ENCODE data around the gene AGTR1. TPM values are rescaled to one million over a fixed set of nuclear protein-coding genes. Genes with fewer than 3 reads are reported as not detected.

The AGTR1 gene
- total RNA-seq, 1 donor, result 10.5 TPM

DNA sequence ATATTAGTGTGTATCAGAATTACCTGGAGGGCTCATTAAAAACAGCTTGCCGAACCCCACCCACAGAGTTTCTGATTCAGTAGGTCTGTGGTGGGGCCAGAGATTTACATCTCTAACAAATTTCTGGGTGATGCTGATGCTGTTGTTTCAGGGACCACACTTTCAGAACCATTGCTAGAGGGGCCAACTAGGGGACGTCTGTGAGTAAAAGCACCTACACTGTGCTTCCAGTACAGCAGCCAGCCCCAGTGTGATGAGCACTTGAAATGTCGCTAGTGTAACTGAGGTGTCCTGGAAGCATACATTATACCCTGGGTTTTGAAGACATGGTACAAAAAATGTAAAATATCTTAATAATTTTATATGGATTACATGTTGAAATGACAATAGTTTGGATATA is 33.0 kb downstream of the AGTR1 start:
- Histone ChIP-seq H2AFZ (ENCODE audit: low read length) (no peak overlapping the region), H4K20me1 (ENCODE audit: insufficient read depth, low read length) (no peaks in the 10 kb centered on the region), H3K27me3 (ENCODE audit: insufficient read depth, low read length) (no peaks in the 10 kb centered on the region), H3K4me3 (ENCODE audit: insufficient read depth, low read length) (no peak overlapping the region), H3K27ac (ENCODE audit: low read depth, low read length) (no peak overlapping the region), H3K79me2 (ENCODE audit: insufficient read depth, low read length) (no peaks in the 10 kb centered on the region), H3K4me1 (ENCODE audit: insufficient read depth, low read length) (no peaks in the 10 kb centered on the region), H3K4me2 (ENCODE audit: insufficient read depth, low read length) (no peak overlapping the region), H3K9me3 (ENCODE audit: low read depth, low read length) (no peaks in the 10 kb centered on the region), H3K36me3 (ENCODE audit: insufficient read depth, low read length) (no peaks in the 10 kb centered on the region)
- TF ChIP-seq, protein P1, sequence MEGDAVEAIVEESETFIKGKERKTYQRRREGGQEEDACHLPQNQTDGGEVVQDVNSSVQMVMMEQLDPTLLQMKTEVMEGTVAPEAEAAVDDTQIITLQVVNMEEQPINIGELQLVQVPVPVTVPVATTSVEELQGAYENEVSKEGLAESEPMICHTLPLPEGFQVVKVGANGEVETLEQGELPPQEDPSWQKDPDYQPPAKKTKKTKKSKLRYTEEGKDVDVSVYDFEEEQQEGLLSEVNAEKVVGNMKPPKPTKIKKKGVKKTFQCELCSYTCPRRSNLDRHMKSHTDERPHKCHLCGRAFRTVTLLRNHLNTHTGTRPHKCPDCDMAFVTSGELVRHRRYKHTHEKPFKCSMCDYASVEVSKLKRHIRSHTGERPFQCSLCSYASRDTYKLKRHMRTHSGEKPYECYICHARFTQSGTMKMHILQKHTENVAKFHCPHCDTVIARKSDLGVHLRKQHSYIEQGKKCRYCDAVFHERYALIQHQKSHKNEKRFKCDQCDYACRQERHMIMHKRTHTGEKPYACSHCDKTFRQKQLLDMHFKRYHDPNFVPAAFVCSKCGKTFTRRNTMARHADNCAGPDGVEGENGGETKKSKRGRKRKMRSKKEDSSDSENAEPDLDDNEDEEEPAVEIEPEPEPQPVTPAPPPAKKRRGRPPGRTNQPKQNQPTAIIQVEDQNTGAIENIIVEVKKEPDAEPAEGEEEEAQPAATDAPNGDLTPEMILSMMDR (IDR thresholded peaks at IDR 0.05; ENCODE audit: extremely low read depth, low read depth, low read length), result no peak
- no peak for DNase-seq (ENCODE audit: insufficient read length, low spot score, missing footprints)

DNA sequence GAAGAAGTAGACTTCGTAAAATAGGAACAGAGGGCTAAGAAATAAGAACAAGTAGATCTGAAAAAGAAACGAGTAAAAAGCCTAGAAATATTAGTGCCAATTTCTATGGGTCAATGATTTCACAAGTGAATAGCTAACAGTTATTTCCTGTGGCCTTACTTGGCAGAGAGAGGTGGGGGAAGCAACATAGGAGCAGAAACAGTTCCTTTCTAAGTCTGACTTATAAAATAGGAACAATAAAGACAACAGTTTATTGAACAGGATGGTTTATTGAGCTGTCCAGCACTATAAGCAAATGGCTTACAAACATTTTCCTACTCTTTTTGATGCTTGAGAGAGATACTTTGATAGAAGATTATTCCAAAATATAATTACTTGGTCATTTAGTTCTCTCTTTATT is 37.9 kb downstream of the AGTR1 start:
- no peak for DNase-seq (ENCODE audit: insufficient read length, low spot score, missing footprints)
- Histone ChIP-seq H3K4me2 (ENCODE audit: insufficient read depth, low read length) (no peak overlapping the region), H3K79me2 (ENCODE audit: insufficient read depth, low read length) (no peaks in the 10 kb centered on the region), H3K36me3 (ENCODE audit: insufficient read depth, low read length) (no peaks in the 10 kb centered on the region), H2AFZ (ENCODE audit: low read length) (no peak overlapping the region), H4K20me1 (ENCODE audit: insufficient read depth, low read length) (no peaks in the 10 kb centered on the region), H3K27me3 (ENCODE audit: insufficient read depth, low read length) (no peaks in the 10 kb centered on the region), H3K9me3 (ENCODE audit: low read depth, low read length) (no peaks in the 10 kb centered on the region), H3K27ac (ENCODE audit: low read depth, low read length) (no peak overlapping the region), H3K4me1 (ENCODE audit: insufficient read depth, low read length) (no peaks in the 10 kb centered on the region), H3K4me3 (ENCODE audit: insufficient read depth, low read length) (no peak overlapping the region)
- TF ChIP-seq, protein P1 (IDR thresholded peaks at IDR 0.05; ENCODE audit: extremely low read depth, low read depth, low read length), result no peak

DNA sequence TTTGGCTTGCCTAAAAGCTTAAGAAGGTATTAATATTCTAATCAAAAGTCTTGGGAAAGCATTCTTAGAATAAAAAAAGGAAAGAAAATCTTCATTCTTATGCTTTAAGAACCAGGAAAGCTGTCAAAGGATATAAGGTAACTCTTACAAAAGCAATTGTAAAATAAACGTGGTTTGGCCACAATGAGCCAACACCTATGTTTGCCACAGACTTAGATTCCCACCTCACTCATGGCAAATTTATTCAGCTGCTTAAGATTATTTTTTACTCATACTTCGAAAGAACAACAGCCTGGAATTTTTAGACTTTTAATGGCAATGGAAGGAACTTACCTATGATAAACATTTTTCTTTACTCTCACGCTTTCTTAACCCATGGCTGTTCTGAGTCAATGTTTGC is 38.4 kb downstream of the AGTR1 start:
- Histone ChIP-seq H3K9me3 (ENCODE audit: low read depth, low read length) (no peaks in the 10 kb centered on the region), H2AFZ (ENCODE audit: low read length) (no peak overlapping the region), H4K20me1 (ENCODE audit: insufficient read depth, low read length) (no peaks in the 10 kb centered on the region), H3K4me2 (ENCODE audit: insufficient read depth, low read length) (no peak overlapping the region), H3K4me3 (ENCODE audit: insufficient read depth, low read length) (no peak overlapping the region), H3K36me3 (ENCODE audit: insufficient read depth, low read length) (no peaks in the 10 kb centered on the region), H3K79me2 (ENCODE audit: insufficient read depth, low read length) (no peaks in the 10 kb centered on the region), H3K27ac (ENCODE audit: low read depth, low read length) (no peak overlapping the region), H3K27me3 (ENCODE audit: insufficient read depth, low read length) (no peaks in the 10 kb centered on the region), H3K4me1 (ENCODE audit: insufficient read depth, low read length) (no peaks in the 10 kb centered on the region)
- no peak for DNase-seq (ENCODE audit: insufficient read length, low spot score, missing footprints)
- TF ChIP-seq, protein P1 (IDR thresholded peaks at IDR 0.05; ENCODE audit: extremely low read depth, low read depth, low read length), result no peak

DNA sequence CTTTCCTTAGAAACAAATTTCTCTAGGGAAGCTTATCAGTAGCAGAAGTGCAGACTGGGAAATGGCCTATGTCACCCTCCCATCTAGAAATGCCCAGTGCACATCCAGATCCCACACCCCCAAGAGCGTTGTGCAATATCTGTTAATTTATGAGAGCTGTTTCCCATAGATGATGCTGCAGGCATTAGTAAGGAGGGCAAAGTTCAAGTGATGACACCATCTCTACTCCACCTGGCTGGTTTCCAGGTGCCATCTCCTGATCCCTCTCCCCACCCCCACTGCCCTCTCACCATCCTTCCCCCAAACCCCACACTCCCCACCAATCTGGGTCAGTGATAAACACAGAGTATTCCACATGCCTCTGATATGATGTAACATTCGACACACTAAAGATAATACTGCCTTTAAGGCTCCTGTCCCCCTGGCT is 39.4 kb downstream of the AGTR1 start:
- Histone ChIP-seq H3K9me3 (ENCODE audit: low read depth, low read length) (no peaks in the 10 kb centered on the region), H3K27me3 (ENCODE audit: insufficient read depth, low read length) (no peaks in the 10 kb centered on the region), H3K27ac (ENCODE audit: low read depth, low read length) (no peak overlapping the region), H2AFZ (ENCODE audit: low read length) (no peak overlapping the region), H3K4me3 (ENCODE audit: insufficient read depth, low read length) (no peak overlapping the region), H4K20me1 (ENCODE audit: insufficient read depth, low read length) (no peaks in the 10 kb centered on the region), H3K4me1 (ENCODE audit: insufficient read depth, low read length) (no peaks in the 10 kb centered on the region), H3K4me2 (ENCODE audit: insufficient read depth, low read length) (no peak overlapping the region), H3K36me3 (ENCODE audit: insufficient read depth, low read length) (no peaks in the 10 kb centered on the region), H3K79me2 (ENCODE audit: insufficient read depth, low read length) (no peaks in the 10 kb centered on the region)
- no peak for DNase-seq (ENCODE audit: insufficient read length, low spot score, missing footprints)
- TF ChIP-seq, protein P1 (IDR thresholded peaks at IDR 0.05; ENCODE audit: extremely low read depth, low read depth, low read length), result no peak
